Fibroblast of the aortic adventitia (primary cell): Measurements from ENCODE around the gene PRKCA. TPM values are rescaled to one million over a fixed set of nuclear protein-coding genes. Genes with fewer than 3 reads are reported as not detected.

Source experiments
- DNase-seq: peaks from one replicate; pipeline ENCODE4 v3.0.0-alpha.2; 2010; ENCODE audit warnings: low read depth
- H3K4me3 ChIP-seq: 2 replicates; pipeline ENCODE4 v1.5.1; 2011; ENCODE audit warnings: low read depth, mild to moderate bottlenecking, control low read depth, low read length, moderate library complexity
- CTCF ChIP-seq: IDR thresholded peaks from 2 replicates; pipeline ENCODE4 v1.5.1; 2011; ENCODE audit warnings: mild to moderate bottlenecking, low read length, control low read depth, inconsistent platforms; ENCODE audit not compliant: insufficient read depth
- total RNA-seq: library from RNA; depleted of rRNA; stranded (reverse); fragments of >200 nt; gene quantifications from 2 replicates; pipeline ENCODE4 v1.2.3, GENCODE V29; 2012; ENCODE audit warnings: low replicate concordance

The PRKCA gene
- total RNA-seq, 1 donor, result 43.7 TPM

DNA sequence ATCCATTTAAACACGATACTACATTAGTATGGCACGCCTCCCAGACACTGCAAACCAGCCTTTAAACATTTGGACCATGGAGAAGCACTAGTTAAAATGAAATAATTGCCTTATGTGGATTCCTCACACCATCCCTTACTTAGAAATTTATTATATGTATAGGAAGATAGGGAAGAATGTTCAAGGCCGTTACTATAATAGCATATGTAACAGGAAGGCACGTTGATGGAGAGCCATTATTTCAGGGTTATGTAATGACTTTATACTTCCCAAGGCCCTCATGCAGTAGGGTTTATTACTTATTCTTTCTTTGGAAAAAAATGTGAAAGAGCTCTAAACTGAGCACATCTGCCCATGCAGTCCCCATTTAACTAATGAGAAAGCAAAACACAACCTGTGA is 435.9 kb downstream of the PRKCA start:
- H3K4me3 ChIP-seq, result no peak overlapping the region
- DNase-seq, result no peak
- TF ChIP-seq CTCF, result no peak

- no peak overlapping the region for H3K4me3 ChIP-seq
- no peak for DNase-seq
- TF ChIP-seq CTCF, result no peak
Measured at GRCh38 chr17:66739553-66739952, 437.1 kb downstream of the PRKCA start.

- TF ChIP-seq CTCF, result no peak
- H3K4me3 ChIP-seq, result no peak overlapping the region
- DNase-seq, result no peak
Measured at GRCh38 chr17:66740226-66740625, 437.8 kb downstream of the PRKCA start.

DNA sequence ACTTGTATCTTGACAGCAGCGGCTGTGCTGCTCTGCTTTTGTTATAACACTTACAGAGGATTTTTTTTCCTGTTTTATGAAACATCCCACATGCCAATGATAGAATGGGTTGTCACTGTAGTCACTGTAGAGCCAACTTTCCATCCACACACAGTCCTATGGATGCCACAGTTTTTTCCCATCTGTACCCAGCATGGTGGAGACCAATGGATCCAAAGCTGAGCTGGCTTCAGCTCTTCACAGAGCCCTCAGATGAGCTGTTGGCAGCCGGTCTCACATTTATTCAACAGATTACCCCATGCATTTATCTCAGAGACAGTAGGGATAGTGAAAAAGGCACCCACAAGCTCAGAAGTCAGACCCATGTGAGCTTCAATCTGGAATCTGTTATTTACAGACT is 441.1 kb downstream of the PRKCA start:
- no peak for DNase-seq
- H3K4me3 ChIP-seq, result no peak overlapping the region
- TF ChIP-seq CTCF, result no peak

DNA sequence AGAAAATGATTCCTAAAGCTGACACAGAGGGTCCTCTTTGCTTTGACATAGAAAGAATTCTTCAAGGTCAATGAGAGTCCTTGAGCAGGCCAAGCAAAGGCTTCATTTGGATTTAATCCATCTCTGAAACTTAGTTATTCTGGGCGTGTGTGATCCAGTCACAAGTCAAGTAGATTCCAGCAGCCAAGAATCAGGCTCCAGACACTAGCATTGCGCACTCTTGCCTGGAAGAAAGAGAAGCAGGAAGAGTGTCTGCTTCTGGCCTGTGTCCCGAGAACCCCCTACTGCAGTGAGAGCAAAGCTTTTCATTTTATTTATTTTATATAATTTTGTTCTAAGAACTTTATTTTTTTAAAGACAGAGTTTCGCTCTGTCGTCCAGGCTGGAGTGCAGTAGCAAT is 444.3 kb downstream of the PRKCA start:
- TF ChIP-seq CTCF, result no peak
- DNase-seq, result peak; percentile 53
- H3K4me3 ChIP-seq, result no peak overlapping the region

DNA sequence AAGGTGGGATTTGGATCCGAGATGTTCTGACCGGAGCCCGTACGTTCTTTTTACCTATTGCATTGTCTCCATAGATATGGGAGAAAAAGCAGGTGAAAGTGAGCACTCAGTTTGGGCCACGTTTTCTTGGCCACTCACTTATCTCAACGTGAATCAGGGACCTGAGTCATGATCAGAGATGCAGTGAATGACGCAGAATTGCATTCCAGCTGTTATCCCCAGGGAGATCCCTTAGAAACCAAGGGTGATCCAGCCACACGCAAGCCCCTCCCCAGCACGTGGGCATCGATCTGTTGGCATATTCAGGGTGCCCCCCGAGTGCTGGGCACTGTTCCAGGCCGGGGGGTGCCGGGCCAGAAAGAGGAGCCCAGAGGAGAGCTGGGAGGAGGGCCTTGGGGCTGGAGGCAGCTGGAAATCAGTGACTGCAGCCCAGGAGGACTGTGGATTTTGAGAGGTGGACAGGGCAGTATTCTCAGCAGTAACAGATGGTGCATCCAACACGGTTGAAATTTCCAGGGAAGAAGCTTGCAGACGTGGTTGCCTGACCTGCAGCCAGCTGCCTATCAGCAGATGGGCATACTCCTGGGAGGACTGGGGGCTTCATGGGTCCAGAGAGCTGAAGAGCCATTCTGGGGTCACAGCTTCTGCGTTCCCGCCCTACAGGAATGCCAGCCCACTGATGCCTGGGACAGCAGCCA is 445.3 kb downstream of the PRKCA start:
- H3K4me3 ChIP-seq, result no peak overlapping the region
- TF ChIP-seq CTCF, result no peak
- peak; percentile 97 for DNase-seq

DNA sequence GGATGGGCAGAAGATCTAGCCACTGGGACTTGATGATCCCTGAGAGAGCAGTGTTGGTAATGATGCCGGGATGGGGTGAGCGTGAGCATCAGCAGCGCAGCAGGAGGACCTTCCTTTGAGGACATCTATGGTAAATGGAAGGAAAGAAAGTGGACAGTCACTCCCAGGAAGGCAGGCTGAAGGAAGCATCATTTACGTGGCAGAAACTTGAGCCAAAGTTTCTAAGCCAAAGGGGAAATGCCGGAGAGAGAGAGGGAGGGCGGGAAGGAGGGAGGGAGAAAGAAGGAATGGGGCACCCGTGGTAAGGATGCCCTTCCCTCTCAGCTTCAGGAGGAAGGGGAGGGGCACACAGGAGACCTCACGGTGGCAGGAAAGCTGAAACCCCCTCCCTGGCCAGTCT is 446.2 kb downstream of the PRKCA start:
- no peak for TF ChIP-seq CTCF
- H3K4me3 ChIP-seq, result no peak overlapping the region
- peak; percentile 56 for DNase-seq
